Neural cell (in vitro differentiated cells): Measurements from ENCODE around the gene SLC10A4.

Source experiments
- CTCF ChIP-seq: fragments of 450-650 bp; IDR thresholded peaks from 2 replicates; pipeline ENCODE4 v1.5.1; 2014; ENCODE audit warnings: antibody characterized with exemption, mild to moderate bottlenecking, moderate library complexity; ENCODE audit not compliant: poor library complexity, severe bottlenecking
- EZH2 ChIP-seq: fragments of 200-600, 300-800 bp; shearing (Covaris generic), sonication (generic); IDR thresholded peaks from 2 replicates; pipeline ENCODE4 v1.6.1; 2014; ENCODE audit warnings: antibody characterized with exemption, low read length, borderline replicate concordance, mild to moderate bottlenecking; ENCODE audit not compliant: insufficient read depth, poor library complexity, severe bottlenecking
- MXI1 ChIP-seq: fragments of 450-650 bp; conservative IDR thresholded peaks from 2 replicates; pipeline ENCODE4 v1.6.1; 2014; ENCODE audit warnings: antibody characterized with exemption, mild to moderate bottlenecking; ENCODE audit not compliant: poor library complexity, severe bottlenecking
- POLR2AphosphoS5 ChIP-seq: IDR thresholded peaks from 2 replicates; pipeline ENCODE4 v1.6.1; 2012
- RAD21 ChIP-seq: fragments of 450-650 bp; conservative IDR thresholded peaks from 2 replicates; pipeline ENCODE4 v1.6.1; 2014; ENCODE audit warnings: antibody characterized with exemption, mild to moderate bottlenecking, moderate library complexity
- REST ChIP-seq: IDR thresholded peaks from 2 replicates; pipeline ENCODE4 v1.6.1; 2012; ENCODE audit warnings: borderline replicate concordance
- SMC3 ChIP-seq: fragments of 450-650 bp; conservative IDR thresholded peaks from 2 replicates; pipeline ENCODE4 v1.6.1; 2014; ENCODE audit warnings: antibody characterized with exemption, mild to moderate bottlenecking, moderate library complexity; ENCODE audit not compliant: poor library complexity

- TF ChIP-seq MXI1 (no peak), POLR2AphosphoS5 (no peak), CTCF (no peak), REST (no peak), EZH2 (no peak), SMC3 (no peak), RAD21 (no peak)
Observed at GRCh38 chr4:48504352-48504751, 21.2 kb downstream of the SLC10A4 start.
